GM21737 (cell line): Measurements from ENCODE around the gene LETMD1.
"Not testable (repeated sequence)": the region's sequence is repeated elsewhere in the genome, so short reads cannot be mapped to it uniquely, and the experiment has no call there.

ENCODE experiments used
- ATAC-seq: cut with Tn5 transposase; IDR thresholded peaks from one replicate; pipeline ENCODE4 v1.9.1; 2021; ENCODE audit warnings: mild to moderate bottlenecking, moderate library complexity; ENCODE audit not compliant: unreplicated experiment

The LETMD1 gene

DNA sequence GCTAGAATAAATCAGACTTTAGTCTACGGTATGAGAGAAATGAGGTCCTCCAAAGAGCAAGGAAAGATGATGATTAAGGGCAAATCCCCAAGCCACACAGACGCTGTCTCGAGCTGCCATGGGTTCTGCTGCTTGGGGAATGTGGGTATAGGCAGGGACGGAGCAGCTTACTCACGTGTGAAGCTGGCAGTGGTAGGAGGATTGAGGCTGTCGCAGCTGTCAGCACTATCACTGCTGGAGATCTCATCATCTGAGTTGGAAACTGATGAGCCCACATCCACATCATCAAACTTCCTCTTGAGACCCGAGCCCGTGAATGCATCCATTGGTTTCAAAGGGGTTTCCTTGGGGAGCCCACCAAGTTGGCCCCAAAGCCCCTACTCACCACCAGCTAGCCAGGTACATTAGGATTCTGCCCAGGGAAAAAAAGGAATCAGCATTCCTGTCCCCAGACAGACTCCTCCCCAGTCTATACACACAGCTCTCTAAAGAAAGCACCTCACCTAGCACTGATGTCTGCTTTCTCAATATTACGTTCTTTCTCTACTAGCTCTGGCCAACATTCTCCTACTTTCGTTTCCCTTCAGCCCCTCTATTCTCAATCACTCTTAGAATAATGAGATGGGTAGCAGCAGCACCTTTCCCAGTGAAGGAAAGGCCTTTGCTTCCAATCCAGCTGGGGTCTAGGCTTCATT, 28.3 kb downstream of the LETMD1 start:
- no peak for ATAC-seq

DNA sequence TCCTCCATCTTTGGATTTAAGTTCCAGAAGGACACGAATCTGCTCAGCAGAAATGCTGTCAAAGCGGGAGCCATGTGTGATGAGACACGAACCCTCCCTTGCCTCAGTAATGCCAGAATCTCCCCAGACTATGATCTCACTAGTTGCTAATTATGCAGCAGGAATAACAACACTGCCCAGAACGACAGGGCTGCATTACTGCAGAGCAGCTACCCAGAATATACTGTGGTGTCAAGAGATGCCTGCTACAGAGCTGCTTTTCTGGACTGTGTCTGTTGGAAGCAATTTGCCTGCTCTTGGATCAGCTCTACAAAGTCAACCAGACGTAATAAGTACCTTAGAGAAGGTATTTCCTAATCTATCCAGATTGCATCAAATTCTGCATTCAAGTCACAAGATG, 29.8 kb downstream of the LETMD1 start:
- ATAC-seq, result no peak

- not testable (repeated sequence) for ATAC-seq
Observed at GRCh38 chr12:51078346-51078745, 30.2 kb downstream of the LETMD1 start.

DNA sequence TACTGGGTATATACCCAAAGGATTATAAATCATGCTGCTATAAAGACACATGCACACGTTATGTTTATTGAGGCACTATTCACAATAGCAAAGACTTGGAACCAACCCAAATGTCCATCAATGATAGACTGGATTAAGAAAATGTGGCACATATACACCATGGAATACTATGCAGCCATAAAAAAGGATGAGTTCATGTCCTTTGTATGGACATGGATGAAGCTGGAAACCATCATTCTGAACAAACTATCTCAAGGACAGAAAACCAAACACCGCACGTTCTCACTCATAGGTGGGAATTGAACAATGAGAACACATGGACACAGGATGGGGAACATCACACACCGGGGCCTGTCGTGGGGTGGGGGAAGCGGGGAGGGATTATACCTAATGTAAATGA, 30.7 kb downstream of the LETMD1 start:
- not testable (repeated sequence) for ATAC-seq

GRCh38 chr12:51080136-51080535, 32.0 kb downstream of the LETMD1 start:
- no peak for ATAC-seq

GRCh38 chr12:51081421-51081820, 33.3 kb downstream of the LETMD1 start:
- ATAC-seq, result no peak

GRCh38 chr12:51082561-51083125, 34.5 kb downstream of the LETMD1 start:
- ATAC-seq, result no peak

- ATAC-seq, result peak; percentile 98
Observed at GRCh38 chr12:51083126-51083833, 35.2 kb downstream of the LETMD1 start, which contains the start of gene CSRNP2. CSRNP2 (minus strand) TSS chr12:51083596; CDS start chr12:51076561, 7,035 bp downstream.

DNA sequence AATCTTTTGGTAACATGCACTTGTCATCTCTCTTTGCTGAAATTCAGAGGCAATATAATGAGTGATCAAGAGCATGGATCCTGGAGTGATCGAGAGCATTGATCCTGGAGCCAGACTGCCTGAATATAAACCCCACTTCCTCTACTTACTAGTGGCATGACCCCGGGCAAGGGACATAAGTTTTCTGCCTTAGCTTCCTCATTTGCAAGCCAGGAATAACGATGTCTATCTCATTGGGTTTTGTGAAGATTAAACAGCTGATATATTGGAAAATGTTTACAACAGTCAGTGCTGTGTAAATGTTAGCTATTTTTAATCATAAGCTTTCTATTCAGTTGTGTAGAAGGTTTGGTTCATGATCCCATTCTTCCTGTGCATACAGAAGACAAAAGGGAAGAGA, 37.6 kb downstream of the LETMD1 start:
- ATAC-seq, result no peak

- ATAC-seq, result no peak
Observed at GRCh38 chr12:51086933-51087332, 38.8 kb downstream of the LETMD1 start.

GRCh38 chr12:51087818-51088217, 39.7 kb downstream of the LETMD1 start:
- no peak for ATAC-seq

DNA sequence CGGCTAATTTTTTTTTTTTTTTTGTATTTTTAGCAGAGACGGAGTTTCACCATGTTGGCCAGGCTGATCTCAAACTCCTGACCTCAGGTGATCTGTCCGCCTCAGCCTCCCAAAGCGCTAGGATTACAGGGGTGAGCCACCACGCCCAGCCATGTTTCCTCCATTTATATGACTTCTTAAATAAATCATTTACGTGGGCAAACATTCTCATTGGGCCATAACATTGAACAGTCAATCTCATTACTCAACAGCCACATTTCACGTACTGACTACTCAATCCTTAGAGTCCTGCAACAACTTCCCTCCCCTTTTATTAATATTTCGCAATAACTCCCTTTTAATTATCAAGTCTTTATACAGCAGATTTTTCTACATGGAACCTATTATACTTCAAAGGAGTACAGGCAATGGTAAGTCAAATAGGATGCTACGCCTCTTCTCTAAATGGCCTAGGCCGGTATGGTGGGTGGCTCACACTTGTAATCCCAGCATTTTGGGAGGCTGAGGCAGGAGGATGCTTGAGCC, 42.6 kb downstream of the LETMD1 start:
- ATAC-seq, result no peak

DNA sequence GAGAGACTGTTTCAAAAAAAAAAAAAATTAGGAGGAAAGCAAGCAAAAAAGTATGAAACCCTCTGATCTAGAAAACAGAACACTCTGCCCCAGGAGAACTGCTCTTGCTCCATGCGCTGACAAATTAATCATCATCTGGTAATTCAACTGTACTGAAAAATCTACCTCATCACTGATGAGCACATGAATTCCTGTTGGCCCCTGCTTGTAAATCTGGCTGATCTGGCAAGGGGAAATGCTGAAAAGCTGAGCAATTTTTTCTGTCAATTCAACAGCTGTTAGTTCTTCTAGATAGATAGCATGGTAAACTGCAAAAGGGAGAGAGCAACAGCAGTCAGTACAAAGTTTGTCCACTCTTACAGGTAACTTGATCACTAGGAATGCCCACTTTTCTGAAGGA, 50.5 kb downstream of the LETMD1 start:
- no peak for ATAC-seq

DNA sequence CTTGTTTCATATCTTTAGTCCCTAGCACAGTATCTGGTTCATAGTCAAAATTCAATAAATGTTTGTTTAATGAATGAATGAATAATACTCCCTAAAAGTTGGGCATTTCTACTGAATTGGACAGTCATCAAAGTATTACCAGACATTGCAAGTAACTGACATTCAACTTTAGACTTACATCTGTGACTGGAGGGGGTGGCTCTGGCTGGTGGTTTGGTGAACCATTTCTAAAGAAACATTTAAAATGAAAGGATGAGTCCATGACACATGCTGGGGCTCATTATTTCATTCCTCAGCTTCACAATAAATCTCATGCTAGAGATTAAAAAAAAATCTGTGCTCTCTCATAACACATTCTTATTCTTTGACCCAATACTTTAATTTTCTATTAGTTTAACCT, 55.9 kb downstream of the LETMD1 start:
- ATAC-seq, result no peak

DNA sequence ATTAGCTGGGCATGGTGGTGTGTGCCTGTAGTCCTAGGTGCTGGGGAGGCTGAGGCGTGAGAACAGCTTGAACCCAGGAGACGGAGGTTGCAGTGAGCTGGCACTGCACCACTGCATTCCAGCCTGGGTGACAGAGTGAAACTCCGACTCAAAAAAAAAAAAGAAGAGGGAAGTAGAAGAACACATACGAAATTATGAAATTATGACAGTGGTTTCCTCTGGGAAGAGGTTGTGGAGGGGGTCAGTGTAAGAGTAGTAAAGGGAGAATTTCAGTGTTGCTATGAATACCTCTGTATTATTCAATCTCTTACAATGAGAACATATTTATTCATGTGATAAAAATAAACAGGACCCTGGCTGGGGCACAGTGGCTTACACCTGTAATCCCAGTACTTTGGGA, 60.0 kb downstream of the LETMD1 start:
- no peak for ATAC-seq
